Endothelial cell of umbilical vein (primary cell): Measurements from ENCODE around the gene ITPRIPL1. TPM values are rescaled to one million over a fixed set of nuclear protein-coding genes. Genes with fewer than 3 reads are reported as not detected.

ENCODE experiments used
- BruUV-seq: library from RNA; stranded (reverse); fragments of 400-500 nt; replicated peaks from 2 replicates; lab custom pipeline; 2021; lab: Mats Ljungman, UMichigan
- CTCF ChIA-PET: fragments of 300-600, 350-600 bp; sonication (Branson Sonifier 250); formaldehyde crosslinking; loops from one replicate; lab custom pipeline; 2021; ENCODE audit warnings: antibody characterized with exemption, inconsistent platforms; lab: Charles Lee
- POLR2A ChIA-PET: fragments of 300-600, 350-600 bp; sonication (Branson Sonifier 250); formaldehyde crosslinking; loops from one replicate; lab custom pipeline; 2021; ENCODE audit warnings: antibody characterized with exemption, inconsistent platforms; lab: Charles Lee
- DNase-seq: peaks from one replicate; pipeline ENCODE4 v3.0.0-alpha.2; 2011; ENCODE audit warnings: low read depth, low spot score
- FAIRE-seq: peaks from 2 replicates; lab custom pipeline; 2011; peaks lifted over from hg19 to GRCh38; lab: Jason Lieb, UNC
- H2AFZ ChIP-seq: 2 replicates; pipeline ENCODE4 v1.6.0; 2012; ENCODE audit warnings: low read depth, low read length, control low read depth, inconsistent platforms
- H3K27ac ChIP-seq: 2 replicates; pipeline ENCODE4 v1.5.1; 2011; ENCODE audit warnings: low read depth, mild to moderate bottlenecking, control low read depth, low read length, moderate library complexity; ENCODE audit not compliant: insufficient read depth
- H3K27me3 ChIP-seq, 2 experiments: 2 replicates each; pipeline versions ENCODE4 v1.6.0 to v1.6.1; 2011; ENCODE audit warnings: low read length in 2 of 2, mixed read lengths in 1 of 2; ENCODE audit not compliant: control insufficient read depth in 2 of 2, insufficient read depth in 2 of 2
- H3K36me3 ChIP-seq, 2 experiments: 2 replicates in 1 of 2; 3 replicates in 1 of 2; pipeline ENCODE4 v1.5.1; 2011; ENCODE audit warnings: low read length in 2 of 2, mild to moderate bottlenecking in 1 of 2, moderate library complexity in 1 of 2; ENCODE audit not compliant: control insufficient read depth in 2 of 2, insufficient read depth in 2 of 2; ENCODE audit errors: extremely low read depth in 1 of 2
- H3K4me1 ChIP-seq: 3 replicates; pipeline ENCODE4 v1.5.1; 2011; ENCODE audit warnings: mild to moderate bottlenecking, low read length; ENCODE audit not compliant: control insufficient read depth, insufficient read depth; ENCODE audit errors: extremely low read depth
- H3K4me2 ChIP-seq: 2 replicates; pipeline ENCODE4 v1.6.1; 2011; ENCODE audit warnings: low read length, control low read depth, mixed read lengths; ENCODE audit not compliant: insufficient read depth
- H3K4me3 ChIP-seq, 3 experiments: fragments of 200-600 bp in 1 of 3; sonication (generic), shearing (Covaris generic) in 1 of 3; replicated peaks in 1 of 3; 2 replicates each; pipeline ENCODE4 v1.5.1; 2011 to 2016; ENCODE audit warnings: control low read depth in 3 of 3, low read length in 3 of 3, mild to moderate bottlenecking in 2 of 3, inconsistent platforms in 1 of 3, low read depth in 1 of 3, moderate library complexity in 1 of 3; ENCODE audit not compliant: insufficient read depth in 1 of 3
- H3K79me2 ChIP-seq: 2 replicates; pipeline ENCODE4 v1.6.0; 2012; ENCODE audit warnings: low read length, inconsistent platforms; ENCODE audit not compliant: control insufficient read depth, insufficient read depth
- H3K9ac ChIP-seq: replicated peaks from 2 replicates; pipeline ENCODE3; 2011; ENCODE audit warnings: low read length, control low read depth; ENCODE audit not compliant: insufficient read depth; ENCODE audit errors: extremely low read depth
- H3K9me1 ChIP-seq: replicated peaks from 3 replicates; pipeline ENCODE4 v1.6.0; 2011; ENCODE audit warnings: mild to moderate bottlenecking, low read length; ENCODE audit not compliant: control insufficient read depth, insufficient read depth; ENCODE audit errors: extremely low read depth
- H3K9me3 ChIP-seq: replicated peaks from 2 replicates; pipeline ENCODE4 v1.5.1; 2012; ENCODE audit warnings: low read length, inconsistent platforms; ENCODE audit not compliant: control insufficient read depth, insufficient read depth
- H4K20me1 ChIP-seq: replicated peaks from 2 replicates; pipeline ENCODE3; 2011; ENCODE audit warnings: mild to moderate bottlenecking, low read length; ENCODE audit not compliant: control insufficient read depth, insufficient read depth; ENCODE audit errors: extremely low read depth
- EZH2 ChIP-seq: IDR thresholded peaks from 2 replicates; pipeline ENCODE4 v1.6.1; 2012; ENCODE audit warnings: borderline replicate concordance, low read depth, mild to moderate bottlenecking, moderate library complexity, low read length, inconsistent platforms; ENCODE audit not compliant: severe bottlenecking
- FOS ChIP-seq: IDR thresholded peaks from 2 replicates; pipeline ENCODE4 v1.6.1; 2011; ENCODE audit warnings: mild to moderate bottlenecking, low read length, moderate library complexity, borderline replicate concordance; ENCODE audit not compliant: insufficient read depth
- GATA2 ChIP-seq: IDR thresholded peaks from 2 replicates; pipeline ENCODE4 v1.7.0; 2011; ENCODE audit warnings: low read depth, mild to moderate bottlenecking, moderate library complexity, mixed read lengths, low read length; ENCODE audit not compliant: insufficient read length, insufficient read depth
- JUN ChIP-seq: IDR thresholded peaks from 2 replicates; pipeline ENCODE4 v1.6.1; 2011; ENCODE audit warnings: borderline replicate concordance, low read depth; ENCODE audit not compliant: insufficient read length, insufficient read depth
- MYC ChIP-seq: IDR thresholded peaks from one replicate; pipeline ENCODE4 v1.6.1; 2011; ENCODE audit warnings: mild to moderate bottlenecking, low read depth, low read length
- POLR2A ChIP-seq: IDR thresholded peaks from 2 replicates; pipeline ENCODE4 v1.6.1; 2012; ENCODE audit warnings: low read depth, mild to moderate bottlenecking, control low read depth, low read length
- POLR2AphosphoS5 ChIP-seq: IDR thresholded peaks from 2 replicates; pipeline ENCODE4 v1.6.1; 2012; ENCODE audit warnings: low read depth, mild to moderate bottlenecking, control low read depth, low read length, moderate library complexity; ENCODE audit not compliant: insufficient read depth
- dilution Hi-C: fragments of 300-500 bp; cut with MboI; formaldehyde crosslinking; loops from one replicate; pipeline ENCODE4 v1.15.0; 2019; ENCODE audit warnings: low sequenced_read_pairs; ENCODE audit not compliant: extremely low pct_ligation_motif_present
- intact Hi-C: fragments of 100-400 bp; cut with micrococcal nuclease; formaldehyde crosslinking; loops from one replicate; pipeline ENCODE4 v1.10.0; 2022
- polyA plus RNA-seq, 4 experiments: library from polyadenylated mRNA; depleted of rRNA in 3 of 4; stranded (reverse) in 3 of 4; unstranded in 1 of 4; fragments of >200 nt; gene quantifications; 2 replicates each; pipeline versions ENCODE4 v1.2.1 to v1.2.3, GENCODE V29; 2011 to 2012; ENCODE audit warnings: missing spikeins in 1 of 4
- total RNA-seq: library from RNA; stranded (reverse); gene quantifications from 2 replicates; pipeline ENCODE4 v1.2.3, GENCODE V29; 2021
- TF ChIP-seq, protein P1 (sequence below): IDR thresholded peaks from 2 replicates; pipeline ENCODE4 v1.6.1; 2011; ENCODE audit not compliant: insufficient read depth, insufficient read length
- TF ChIP-seq, protein P2 (sequence below), 2 donors: IDR thresholded peaks; 1 replicate in 1 of 2; 2 replicates in 1 of 2; pipeline ENCODE4 v1.5.1; 2011; ENCODE audit warnings: low read length in 2 of 2, mild to moderate bottlenecking in 2 of 2, moderate library complexity in 2 of 2, control low read depth in 1 of 2, inconsistent platforms in 1 of 2, low read depth in 1 of 2; ENCODE audit not compliant: insufficient read depth in 1 of 2; ENCODE audit errors: extremely low read depth in 1 of 2

The ITPRIPL1 gene
- total and polyA plus RNA-seq, 2 donors (not counting 3 experiments of a cell fraction or from before 2014, with no cell fraction given) = 2.6 to 5.8 TPM

DNA sequence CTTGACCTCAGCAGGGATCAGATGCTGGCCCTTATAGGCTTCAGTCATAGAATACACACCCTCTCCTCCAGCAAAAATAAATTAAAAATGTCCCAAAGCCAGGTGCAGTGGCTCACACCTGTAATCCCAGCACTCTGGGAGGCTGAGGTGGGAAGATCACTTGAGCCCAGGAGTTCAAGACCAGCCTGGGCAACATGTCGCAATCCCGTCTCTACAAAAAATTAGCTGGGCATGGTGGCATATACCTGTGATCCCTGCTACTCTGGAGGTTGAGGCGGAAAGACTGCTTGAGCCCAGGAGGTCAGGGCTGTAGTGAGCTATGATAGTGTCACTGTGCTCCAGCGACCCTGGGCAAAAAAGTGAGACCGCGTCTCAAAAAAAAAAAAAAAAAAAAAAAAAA is 4.8 kb downstream of the ITPRIPL1 start:
- H3K27ac ChIP-seq = no peak overlapping the region
- H3K4me1 ChIP-seq = peaks cover 10% of the 10 kb centered on the region
- H3K9me3 ChIP-seq = no peaks in the 10 kb centered on the region
- dilution Hi-C loops = no loop called here
- H3K79me2 ChIP-seq = peaks cover under 1% of the 10 kb centered on the region
- no peak overlapping the region for H3K9ac ChIP-seq
- H3K9me1 ChIP-seq = no peaks in the 10 kb centered on the region
- DNase-seq = no peak
- ChIA-PET CTCF (interaction anchor here (1.0 to 1.1 kb wide), 2 partner anchors 9 to 179 kb away, joined by 3 read pairs; no protein-coding TSS in a partner anchor), POLR2A (no interaction called here)
- H3K27me3 ChIP-seq = no peaks in the 10 kb centered on the region
- FAIRE-seq = no peak
- no peaks in the 10 kb centered on the region for H4K20me1 ChIP-seq
- no peak overlapping the region for H3K4me2 ChIP-seq
- TF ChIP-seq FOS = no peak
- TF ChIP-seq, protein P1, sequence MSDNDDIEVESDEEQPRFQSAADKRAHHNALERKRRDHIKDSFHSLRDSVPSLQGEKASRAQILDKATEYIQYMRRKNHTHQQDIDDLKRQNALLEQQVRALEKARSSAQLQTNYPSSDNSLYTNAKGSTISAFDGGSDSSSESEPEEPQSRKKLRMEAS = no peak
- TF ChIP-seq GATA2 = no peak
- TF ChIP-seq POLR2AphosphoS5 = no peak
- no peak for TF ChIP-seq MYC
- no peak for TF ChIP-seq POLR2A
- TF ChIP-seq EZH2 = no peak
- TF ChIP-seq, protein P2, sequence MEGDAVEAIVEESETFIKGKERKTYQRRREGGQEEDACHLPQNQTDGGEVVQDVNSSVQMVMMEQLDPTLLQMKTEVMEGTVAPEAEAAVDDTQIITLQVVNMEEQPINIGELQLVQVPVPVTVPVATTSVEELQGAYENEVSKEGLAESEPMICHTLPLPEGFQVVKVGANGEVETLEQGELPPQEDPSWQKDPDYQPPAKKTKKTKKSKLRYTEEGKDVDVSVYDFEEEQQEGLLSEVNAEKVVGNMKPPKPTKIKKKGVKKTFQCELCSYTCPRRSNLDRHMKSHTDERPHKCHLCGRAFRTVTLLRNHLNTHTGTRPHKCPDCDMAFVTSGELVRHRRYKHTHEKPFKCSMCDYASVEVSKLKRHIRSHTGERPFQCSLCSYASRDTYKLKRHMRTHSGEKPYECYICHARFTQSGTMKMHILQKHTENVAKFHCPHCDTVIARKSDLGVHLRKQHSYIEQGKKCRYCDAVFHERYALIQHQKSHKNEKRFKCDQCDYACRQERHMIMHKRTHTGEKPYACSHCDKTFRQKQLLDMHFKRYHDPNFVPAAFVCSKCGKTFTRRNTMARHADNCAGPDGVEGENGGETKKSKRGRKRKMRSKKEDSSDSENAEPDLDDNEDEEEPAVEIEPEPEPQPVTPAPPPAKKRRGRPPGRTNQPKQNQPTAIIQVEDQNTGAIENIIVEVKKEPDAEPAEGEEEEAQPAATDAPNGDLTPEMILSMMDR (IDR thresholded peaks at IDR 0.05; ENCODE audit: extremely low read depth in 1 of 2, insufficient read depth in 1 of 2, low read depth in 1 of 2, low read length in 2 of 2) = no peak
- no peak for TF ChIP-seq JUN
- BruUV-seq = no TSS peak
- H3K4me3 ChIP-seq = no peak overlapping the region
- intact Hi-C loops = no loop called here
- no peak overlapping the region for H2AFZ ChIP-seq
- H3K36me3 ChIP-seq = no peaks in the 10 kb centered on the region
